Activated T-cell treated with anti-CD3 and anti-CD28 coated beads, Interleukin-2, amount 50 U/mL, for 48 hours (primary cell): ENCODE results near the gene STEAP2.
A peak's percentile ranks its signal among the peaks of the same experiment; 100 is the strongest.
"Not testable (repeated sequence)": the region's sequence is repeated elsewhere in the genome, so short reads cannot be mapped to it uniquely, and the experiment has no call there.

Experiments used
- DNase-seq, 2 experiments: peaks; one replicate each; pipeline ENCODE4 v3.0.0-alpha.2; 2020

The STEAP2 gene

DNA sequence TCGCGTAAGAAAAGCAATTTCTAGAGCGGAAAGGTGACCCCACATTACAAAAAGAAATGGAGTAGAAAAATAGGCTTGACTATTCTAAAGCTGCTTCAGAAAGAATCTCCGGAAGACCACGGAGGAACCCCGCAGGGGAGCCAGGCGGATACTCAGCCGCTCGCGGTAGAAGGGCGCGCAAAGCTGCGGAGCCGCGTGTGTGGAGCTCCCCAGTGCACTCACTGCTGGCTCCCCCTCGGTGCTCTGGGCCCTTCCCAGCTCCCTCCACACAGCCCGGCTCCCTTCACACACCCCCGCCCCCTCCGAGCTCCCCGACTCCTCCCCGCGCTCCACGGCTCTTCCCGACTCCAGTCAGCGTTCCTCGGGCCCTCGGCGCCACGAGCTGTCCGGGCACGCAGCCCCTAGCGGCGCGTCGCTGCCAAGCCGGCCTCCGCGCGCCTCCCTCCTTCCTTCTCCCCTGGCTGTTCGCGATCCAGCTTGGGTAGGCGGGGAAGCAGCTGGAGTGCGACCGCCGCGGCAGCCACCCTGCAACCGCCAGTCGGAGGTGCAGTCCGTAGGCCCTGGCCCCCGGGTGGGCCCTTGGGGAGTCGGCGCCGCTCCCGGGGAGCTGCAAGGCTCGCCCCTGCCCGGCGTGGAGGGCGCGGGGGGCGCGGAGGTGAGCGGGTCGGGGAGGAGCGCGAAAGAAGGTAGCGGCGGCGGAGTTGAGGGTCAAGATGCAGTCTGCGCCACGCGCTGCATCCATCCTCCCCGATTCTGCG is at the start of gene STEAP2:
STEAP2 (plus strand) TSS at position 350 of the 758 bp plus-strand sequence. CDS start 13,343 bp downstream, outside the sequence.
- DNase-seq, result peak; percentile 51 to 61

DNA sequence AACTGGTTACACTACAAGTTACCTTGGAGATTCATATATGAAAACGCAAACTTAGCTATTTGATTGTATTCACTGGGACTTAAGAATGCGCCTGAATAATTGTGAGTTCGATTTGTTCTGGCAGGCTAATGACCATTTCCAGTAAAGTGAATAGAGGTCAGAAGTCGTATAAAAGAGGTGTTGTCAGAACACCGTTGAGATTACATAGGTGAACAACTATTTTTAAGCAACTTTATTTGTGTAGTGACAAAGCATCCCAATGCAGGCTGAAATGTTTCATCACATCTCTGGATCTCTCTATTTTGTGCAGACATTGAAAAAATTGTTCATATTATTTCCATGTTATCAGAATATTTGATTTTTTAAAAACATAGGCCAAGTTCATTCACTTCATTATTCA is 48.0 kb upstream of the STEAP2 start:
- no peak for DNase-seq

DNA sequence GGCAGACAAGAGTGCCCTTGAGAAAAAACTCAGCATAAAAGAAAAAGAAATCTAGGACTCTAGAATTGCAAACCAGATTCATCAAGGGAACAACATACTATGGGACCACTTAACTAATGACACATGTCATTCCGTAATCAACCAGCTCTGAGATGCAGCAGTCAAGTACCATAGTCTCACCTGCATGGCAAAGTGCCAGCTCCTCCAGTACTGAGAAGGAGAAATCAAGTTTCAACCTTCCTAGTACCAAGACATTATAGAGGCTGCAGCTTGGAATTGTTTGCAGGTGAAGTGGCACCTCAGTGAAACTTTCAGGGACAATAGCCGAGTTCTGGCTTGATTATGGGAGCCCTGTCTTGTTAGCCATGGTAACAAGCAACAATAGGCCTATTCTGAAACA is 45.8 kb upstream of the STEAP2 start:
- no peak for DNase-seq

DNA sequence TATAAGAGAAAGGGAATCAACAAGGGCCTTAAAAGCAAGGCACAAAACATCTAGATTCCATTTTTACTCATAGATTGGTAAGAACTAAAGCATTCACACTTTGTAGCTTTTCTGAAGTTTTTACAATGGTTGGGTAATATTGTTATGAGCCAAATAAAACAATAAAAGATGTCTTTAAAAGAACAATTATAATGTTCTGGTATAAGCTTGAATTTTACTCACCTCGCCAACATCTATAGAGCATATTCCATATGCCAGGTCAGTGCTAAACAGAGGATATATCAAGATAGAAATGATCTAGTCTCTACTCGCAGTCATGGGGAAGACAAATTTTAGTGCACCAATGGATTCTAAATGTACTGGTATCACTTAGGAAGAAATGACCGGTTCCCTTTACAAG is 45.4 kb upstream of the STEAP2 start:
- no peak for DNase-seq

DNA sequence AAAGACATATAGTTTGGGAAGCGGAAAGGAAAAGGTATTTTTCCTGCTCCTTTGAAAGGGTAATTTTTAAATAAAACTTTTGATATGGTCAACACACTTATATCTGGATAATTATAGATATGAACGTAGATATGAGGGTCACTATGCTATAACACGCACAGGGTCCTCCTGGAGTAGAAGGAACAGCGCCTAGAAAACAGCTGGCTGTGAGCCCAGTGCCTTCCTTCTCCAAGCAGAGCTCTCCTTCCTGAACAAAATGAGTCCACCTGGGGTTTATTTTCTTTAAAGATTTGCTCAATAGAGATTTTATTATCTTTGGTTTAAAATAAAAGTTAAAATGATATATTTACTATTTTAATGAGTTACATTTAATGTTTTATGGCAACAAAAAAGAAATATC is 44.2 kb upstream of the STEAP2 start:
- DNase-seq, result no peak

DNA sequence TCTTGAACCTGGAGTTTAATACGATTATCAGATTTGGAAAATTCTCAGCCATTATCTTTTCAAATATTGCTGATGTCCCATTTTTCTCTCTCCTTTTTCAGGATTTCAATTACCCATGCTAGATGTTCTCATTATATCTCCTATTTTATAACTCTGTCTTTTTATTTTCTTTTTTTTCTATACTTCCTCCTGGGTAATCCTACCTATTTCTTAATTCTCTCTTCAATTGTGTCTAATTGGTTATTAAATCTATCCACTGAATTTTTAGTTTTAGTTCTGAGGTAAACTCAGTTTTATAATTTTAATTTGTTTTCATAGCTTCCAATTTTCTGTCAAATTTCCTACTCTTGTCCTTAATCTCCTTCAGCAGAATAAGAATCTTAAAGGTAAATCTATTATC is 41.6 kb upstream of the STEAP2 start:
- no peak for DNase-seq

DNA sequence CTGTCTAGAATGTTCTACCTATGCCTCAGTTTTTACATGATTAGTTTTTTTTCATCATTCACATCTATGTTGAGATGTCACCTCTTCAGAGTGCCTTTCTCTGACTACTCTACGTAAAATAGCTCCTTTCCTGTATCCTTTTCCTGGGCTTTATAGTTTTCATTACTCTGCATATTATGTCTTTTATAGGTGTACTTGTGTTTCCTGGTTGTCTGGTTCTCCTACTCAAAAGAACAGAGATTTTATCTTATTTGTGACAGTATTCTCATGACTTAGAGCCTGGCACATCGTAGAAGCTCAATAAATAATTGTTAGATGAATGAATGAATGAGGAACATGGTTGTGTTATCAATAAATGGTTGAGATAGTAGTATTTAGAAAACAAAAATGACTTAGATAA is 39.4 kb upstream of the STEAP2 start:
- no peak for DNase-seq

DNA sequence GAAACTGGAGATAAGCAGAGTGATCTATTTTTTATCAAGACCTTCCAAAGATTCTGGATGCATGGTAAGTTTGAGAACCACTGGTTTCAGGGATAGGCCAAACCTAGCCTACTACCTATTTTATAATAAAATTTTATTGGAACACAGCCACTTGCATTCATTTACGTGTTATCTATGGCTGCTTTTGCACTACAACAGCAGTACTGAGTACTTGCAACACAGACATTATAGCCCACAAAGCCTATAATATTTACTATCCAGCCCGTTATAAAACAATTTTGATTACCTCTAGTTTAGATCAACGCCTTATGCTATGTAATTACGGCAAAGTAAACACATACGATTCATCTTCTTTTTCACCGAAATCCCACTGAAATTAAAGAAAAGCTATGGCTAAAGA is 38.9 kb upstream of the STEAP2 start:
- DNase-seq, result no peak

DNA sequence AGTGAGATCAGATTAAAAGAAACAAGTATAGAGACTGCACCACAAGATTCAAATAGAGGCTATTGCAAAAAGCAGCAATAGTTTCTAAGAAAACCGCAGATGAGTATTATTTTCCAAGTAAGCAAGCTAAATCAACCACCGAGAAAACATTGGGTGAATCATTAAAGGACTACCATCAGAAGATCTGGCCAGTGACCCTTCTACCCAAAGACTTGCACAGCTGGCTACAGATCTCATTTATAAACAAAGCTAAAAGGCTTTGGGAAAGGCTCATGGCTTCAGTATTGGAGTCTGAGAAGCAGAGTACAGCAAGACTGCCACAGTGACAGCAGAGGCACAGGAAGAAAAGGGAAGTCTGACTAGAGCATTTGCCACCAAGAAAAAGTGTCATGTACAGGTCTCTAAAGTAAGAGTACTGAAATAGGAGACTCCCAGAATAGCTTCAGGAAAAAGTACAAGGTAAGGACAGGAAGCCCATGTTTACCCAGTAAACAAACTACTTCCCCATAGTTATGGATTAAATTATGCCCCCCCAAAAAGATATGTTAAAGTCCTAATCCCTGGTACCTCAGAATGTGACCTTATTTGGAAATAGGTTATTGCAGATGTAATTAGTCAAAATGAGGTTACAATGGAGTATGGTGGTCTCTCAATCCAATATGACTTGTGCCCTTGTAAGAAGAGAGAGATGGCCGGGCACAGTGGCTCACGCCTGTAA is 38.3 kb upstream of the STEAP2 start:
- no peak for DNase-seq

DNA sequence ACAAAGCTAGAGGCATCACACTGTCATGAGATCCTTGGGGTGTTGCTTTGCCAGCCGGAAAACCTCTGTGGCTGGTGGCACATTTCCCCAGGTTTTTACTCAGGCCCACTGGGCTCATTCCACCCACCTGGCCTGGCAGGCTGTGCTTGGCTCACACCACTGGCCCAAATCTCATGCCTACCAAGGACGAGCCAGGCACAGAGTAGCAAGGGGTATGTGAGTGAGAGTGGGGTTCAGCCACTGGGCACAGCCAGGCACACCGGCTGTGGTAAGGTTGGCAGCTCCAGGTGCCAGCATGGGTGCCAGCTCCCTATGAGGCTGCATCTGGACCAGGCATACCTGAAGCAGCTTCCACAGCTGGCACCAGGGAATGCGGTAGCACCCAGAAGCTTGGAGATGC is 35.9 kb upstream of the STEAP2 start:
- DNase-seq, result no peak

DNA sequence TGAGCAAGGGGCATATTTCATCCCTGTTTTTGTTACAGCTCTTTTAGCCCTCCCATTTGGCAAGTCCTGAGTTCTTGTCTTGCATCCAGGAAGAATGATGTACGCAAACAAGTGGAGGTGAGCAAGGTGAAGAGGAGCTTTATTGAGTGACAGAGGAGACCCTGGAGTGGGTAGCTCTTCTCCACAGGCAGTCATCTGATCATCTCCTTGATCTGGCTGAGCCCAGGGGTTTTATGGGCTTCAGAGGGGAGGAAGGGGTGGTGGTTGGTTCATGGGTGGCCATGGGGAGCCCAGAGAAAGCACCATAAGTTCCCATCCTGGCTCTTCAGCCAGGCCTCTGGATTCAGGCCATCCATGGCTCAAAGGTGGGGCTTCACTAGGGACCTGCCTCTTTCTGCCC is 35.3 kb upstream of the STEAP2 start:
- no peak for DNase-seq

DNA sequence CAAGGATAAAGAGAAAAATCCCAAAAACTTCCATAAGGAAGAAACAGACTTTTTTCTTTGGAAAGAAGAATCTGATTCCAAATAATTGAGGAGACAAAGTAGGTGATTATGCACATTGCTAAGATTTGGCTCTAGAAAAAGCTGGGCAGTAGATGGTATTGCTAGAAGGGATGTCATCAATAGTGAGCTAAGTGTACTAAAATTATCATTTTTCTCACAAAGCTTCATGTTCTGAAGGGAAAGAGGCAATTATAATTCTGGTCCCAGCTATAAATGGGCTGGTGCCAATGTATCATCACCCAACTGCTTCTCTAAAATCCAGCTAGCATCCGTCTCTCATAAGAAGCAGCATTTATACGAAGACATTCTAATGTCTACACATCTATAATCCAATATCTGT is 33.4 kb upstream of the STEAP2 start:
- DNase-seq, result no peak

DNA sequence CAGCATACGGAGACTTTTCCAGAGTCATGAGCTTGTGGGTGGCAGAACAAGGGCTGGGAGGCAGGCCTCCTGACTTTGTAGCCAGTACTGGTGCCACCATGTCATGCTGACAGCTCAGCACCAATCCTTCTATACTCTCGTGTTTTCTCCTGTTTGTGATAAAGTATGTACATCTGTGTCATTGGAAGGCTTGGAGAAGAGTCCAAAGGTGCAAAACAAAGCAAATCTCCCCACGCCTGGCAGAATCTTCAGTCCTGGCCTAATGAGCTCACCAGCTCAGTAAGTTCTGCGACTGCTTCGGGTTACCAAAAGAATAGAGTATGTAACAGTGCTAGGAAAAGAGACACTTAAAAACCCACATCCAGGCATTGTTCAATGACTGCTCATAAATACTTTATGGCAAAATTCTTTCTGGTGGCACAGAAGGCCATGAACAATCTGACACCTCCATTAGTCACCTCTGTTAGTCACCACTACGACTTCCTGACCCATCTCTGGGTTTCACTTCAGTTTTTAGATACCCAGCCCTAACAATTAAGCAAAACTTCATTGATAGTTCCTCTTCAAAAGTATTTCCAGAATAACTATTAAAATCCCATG is 32.8 kb upstream of the STEAP2 start:
- peak; percentile 24 to 28 for DNase-seq

DNA sequence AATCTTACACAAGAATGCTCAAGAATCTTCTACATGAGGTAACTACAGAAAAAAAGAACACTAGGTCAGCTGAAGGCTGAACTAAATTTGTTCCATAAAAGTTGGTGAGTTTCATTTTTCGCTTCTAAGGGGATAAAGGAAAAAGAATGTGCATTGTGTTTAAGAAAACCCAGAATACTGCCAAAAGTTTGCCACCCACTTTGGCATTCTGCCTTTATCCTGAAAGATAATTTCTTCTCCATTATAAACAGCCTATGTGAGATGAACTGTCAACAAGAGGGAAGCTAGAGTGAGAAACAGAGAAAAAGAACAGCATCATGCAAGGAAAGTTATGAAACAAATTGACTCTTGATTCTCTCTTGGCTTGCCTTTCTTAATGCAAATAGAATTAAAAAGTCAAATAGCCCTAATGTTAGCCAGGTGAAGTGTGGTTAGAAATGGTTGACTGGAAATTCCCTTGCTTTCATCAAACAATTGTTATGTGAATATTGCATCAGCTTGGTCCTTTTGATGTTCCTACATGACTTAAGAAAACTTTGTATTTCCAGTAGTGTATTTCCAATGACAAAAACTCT is 31.4 kb upstream of the STEAP2 start:
- no peak for DNase-seq

DNA sequence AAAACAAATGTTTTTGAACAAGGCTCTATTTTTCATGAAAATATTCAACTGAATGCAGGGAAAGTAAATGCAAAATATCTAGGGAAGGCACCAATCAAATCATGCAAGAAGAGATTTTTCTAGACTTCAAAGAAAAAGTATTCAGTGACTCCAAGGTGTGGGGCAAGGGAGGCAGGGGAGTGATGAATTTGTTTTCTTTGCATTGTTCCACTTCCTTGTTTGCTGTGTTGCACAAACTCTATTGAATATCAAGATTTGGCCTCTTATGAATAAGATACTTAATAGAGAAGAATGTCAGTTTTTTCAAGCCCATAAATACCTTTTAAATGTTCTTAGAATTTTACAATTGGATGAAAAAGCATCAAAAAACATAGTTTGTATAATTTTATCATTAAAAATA is 30.9 kb upstream of the STEAP2 start:
- no peak for DNase-seq

DNA sequence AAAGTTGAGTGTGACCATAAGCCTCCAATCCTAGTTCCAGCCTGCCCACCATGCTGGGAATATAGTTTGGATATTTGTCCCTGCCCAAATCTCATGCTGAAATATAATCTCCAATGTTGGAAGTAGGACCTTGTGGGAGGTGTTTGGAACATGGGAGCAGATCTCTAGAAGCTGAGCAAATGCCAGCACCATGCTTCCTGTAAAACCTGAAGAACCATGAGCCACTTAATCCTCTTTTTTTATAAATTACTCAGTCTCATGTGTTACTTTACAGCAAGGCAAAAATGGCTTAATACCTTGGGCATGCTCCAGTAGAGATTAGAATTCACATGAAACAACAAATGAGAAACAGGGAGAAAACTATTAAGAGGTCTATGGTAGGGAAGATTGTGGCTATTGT is 30.1 kb upstream of the STEAP2 start:
- DNase-seq, result no peak

DNA sequence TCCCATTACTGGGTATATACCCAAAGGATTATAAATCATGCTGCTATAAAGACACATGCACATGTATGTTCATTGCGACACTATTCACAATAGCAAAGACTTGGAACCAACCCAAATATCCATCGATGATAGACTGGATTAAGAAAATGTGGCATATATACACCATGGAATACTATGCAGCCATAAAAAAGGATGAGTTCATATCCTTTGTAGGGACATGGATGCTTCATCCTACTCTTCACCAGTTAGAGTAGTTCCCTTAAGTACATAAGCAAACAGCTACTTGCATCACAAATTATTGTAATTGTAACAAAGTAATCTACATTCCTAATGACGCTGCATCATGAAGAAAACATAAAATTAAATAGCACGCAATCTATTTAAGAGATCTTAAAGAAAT is 25.2 kb upstream of the STEAP2 start:
- DNase-seq, result not testable (repeated sequence)

DNA sequence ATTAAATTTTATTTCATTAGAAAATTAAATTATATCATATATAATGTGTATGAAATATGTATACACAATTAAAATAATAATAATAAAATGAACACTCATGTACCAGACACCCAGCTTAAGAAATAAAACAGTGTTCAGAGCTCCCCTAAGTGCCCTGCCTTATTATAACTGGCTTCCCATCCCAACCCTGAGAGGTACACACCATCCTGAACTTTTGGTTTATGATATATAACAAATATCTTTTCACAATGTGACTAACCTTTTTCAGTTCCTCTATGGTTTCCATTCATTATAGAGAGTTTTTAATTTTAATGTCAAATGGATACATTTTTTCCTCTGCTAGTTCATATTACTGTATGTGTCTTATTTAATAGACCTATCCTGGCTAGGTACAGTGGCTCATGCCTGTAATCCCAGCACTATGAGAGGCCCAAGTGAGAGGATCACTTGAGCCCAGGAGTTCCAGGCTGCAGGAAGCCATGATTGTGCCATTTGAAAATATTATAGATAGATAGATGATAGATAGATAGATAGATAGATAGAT is 24.0 kb upstream of the STEAP2 start:
- DNase-seq, result no peak

DNA sequence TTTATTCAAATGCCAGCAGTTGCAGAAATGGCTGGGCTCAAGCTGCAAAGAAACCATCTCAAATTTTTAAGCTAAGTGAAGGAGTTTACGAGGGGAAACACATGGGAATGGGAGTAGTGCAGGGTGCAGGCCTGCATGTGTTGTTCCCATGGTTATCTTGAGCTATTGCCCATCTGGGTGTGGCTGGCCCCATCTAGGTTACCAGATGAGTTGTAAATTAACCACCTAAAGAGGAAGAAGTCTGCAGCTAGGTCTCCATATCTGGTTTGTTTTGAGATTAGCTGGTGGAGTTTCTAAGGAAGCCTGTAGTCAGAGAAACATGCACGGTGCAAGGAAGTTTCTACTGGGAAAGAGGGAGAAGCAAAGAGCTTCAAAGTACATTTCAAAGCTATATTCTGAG is 23.3 kb upstream of the STEAP2 start:
- DNase-seq, result no peak

DNA sequence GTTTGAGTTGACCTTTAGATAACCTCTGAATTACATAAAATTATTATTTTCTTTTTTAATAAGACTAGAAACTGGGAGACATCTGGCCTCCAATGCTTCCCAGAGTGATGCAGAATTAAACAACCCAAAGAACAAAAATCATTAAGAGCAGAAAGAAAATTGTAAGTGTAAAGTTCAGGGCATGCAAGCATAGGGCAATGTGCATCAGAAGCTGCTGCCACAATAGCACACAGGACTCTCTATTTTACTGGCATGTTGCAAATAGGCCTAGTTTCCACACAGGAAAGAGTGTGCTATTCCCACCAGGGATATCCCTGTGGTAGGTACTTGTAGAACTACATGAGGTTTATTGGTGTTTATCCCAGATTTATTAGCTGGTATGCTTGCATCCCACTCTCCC is 20.5 kb upstream of the STEAP2 start:
- DNase-seq, result no peak

DNA sequence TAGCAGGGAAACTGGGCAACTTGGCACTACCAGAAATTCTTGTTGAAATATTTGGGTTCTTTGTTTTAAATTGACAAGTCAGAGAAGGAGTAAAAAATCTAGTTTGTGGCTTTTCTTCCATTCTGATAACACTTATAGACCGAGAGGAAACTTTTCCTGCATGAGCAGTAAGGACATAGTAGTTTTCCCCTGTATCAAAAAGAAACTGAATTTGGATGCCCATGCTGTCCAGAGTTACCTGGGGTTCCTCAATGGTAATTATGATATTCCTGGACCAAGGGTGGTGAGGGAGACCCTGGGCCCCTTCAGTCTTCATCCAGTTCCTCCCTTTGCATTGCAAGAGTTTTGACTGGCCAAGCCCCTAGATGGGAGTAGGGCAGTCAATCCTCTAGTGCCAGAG is 19.9 kb upstream of the STEAP2 start:
- DNase-seq, result no peak

DNA sequence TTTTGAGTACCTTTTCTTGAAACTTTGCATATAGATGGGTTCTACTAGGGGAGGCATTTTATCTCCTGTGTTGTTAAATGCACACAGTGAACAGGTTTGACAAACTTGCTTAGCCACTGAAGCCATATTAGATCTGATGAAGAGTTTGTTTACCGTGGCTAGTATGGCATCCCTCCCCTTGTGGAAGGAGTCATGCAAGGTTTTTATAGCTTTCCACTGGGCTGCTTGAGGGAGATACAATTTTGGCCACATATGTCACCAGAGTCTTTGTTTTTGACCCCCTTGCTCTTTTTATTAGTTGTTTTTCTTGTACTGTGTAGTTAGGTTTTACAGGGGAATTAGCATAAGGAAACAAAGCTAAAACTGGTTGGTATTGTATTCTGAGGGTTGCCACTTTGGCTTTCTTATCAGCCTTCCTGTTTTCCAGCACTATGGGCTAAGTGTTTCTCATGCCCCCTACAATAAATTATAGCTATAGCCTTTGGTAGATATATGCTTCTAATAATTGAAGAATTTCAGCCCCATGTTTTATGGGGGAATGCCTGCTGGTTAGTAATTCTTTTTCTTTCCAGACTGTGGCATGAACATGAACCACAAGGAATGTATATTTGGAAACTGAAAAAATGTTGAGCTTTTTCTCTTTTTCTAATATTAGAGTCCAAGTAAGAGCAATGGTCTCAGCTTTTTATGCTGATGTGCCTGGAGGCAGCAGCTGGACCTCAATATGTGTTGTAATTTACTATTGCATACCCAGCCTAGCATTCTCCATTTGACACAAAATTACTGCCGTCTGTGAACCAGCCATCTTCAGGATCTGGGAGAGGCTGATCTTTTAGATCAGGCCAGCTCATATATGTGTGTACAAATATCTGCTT is 18.4 kb upstream of the STEAP2 start:
- DNase-seq, result no peak
